ENCODE data around the gene ACD. TPM values are rescaled to one million over a fixed set of nuclear protein-coding genes. Genes with fewer than 3 reads are reported as not detected.

ACD gene
- total and polyA plus RNA-seq, 2 of the 8 experiments (the other 6 are each of a cell fraction or from before 2014, with no cell fraction given): 34.8 to 58.0 TPM

DNA sequence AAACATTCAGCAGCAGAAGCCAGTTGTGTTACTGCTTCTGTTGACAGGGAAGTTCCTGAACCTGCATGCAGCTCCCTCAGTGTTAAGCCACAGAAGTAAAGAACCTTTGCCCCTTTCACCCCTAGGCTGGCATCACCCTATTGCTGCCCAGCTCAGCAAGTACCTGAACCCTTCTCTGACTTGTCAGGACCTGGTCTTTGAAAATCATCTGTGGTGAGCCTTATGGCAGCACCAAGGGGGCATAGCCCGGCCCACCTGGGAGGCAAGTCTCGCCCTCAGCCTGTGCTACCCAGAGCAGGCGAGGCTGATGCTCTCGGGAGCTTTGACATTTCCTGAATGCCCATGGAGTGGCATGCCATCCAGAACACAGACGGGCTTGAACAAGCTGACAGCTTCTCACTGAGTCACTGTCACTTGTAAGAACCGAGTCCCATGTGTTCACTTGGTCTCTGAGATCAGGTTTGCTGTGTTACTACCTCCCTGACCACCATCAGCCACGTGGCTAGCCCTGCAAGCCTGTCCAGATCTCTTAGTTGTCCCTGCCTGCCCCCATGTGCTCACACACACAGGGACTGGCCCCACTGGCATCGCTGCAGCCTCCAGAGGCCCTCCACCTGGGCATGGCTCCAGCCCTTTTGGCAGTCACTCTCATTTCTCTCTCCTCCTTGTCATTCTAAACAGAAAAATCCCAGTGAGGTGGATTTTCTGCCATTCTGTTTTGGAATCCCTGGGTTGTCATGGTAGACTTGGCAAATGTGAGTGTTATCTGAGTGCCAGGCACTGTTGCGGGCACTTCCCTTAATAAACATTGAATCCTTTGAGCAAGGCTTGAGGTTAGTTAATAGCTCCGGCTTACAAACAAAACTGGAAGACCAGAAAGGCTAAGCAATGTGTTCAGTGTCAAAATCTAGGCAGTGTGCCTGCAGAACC lies 18.0 kb downstream of the ACD start:
- H3K4me3 ChIP-seq (ENCODE audit: extremely low read depth in 1 of 4, insufficient read depth in 2 of 4, low read depth in 3 of 4, low read length in 4 of 4): no peak overlapping the region
- no peak overlapping the region for H3K56ac ChIP-seq (replicated peaks; ENCODE audit: insufficient read length, low read depth, low read length)
- no peak overlapping the region for H3K4me2 ChIP-seq (ENCODE audit: insufficient read depth in 1 of 2, low read depth in 2 of 2, low read length in 2 of 2)
- H3K79me2 ChIP-seq (ENCODE audit: control insufficient read depth in 1 of 2, insufficient read depth in 2 of 2, low read length in 2 of 2): no peaks in the 10 kb centered on the region
- peaks cover 0 to 11% (median 6%) of the 10 kb centered on the region in 4 experiments; a peak in 4 of 7 replicates for H3K27me3 ChIP-seq (replicated peaks in 1 of 4; ENCODE audit: control insufficient read depth in 3 of 4, extremely low read depth in 1 of 4, insufficient read depth in 3 of 4, low read length in 3 of 4)
- H3K4ac ChIP-seq (replicated peaks; ENCODE audit: insufficient read length, low read depth, low read length): no peak overlapping the region
- no peak overlapping the region for H3K23ac ChIP-seq (ENCODE audit: insufficient read length)
- no peak for TF ChIP-seq CHD1 (IDR thresholded peaks at IDR 0.05; ENCODE audit: low read depth, low read length)
- no peak for TF ChIP-seq SIX5 (IDR thresholded peaks at IDR 0.05; ENCODE audit: low read depth, low read length)
- no peak for TF ChIP-seq RFX5 (IDR thresholded peaks at IDR 0.05; ENCODE audit: borderline replicate concordance, low read depth, low read length)
- TF ChIP-seq RAD21 (IDR thresholded peaks at IDR 0.05 in 1 of 2, conservative IDR thresholded peaks at IDR 0.05 in 1 of 2; ENCODE audit: low read depth in 2 of 2, low read length in 2 of 2): no peak
- no peak for TF ChIP-seq YY1 (IDR thresholded peaks at IDR 0.05; ENCODE audit: low read depth, low read length)
- ChIA-PET CTCF (ENCODE audit: partially characterized antibody) (interaction anchor here (0.6 to 18.0 kb wide), 18 partner anchors 9 to 201 kb away, joined by 3 to 202 read pairs (median 4); partner anchors contain the start of genes ACD, C16orf86, CTCF and ENKD1), POLR2A (ENCODE audit: partially characterized antibody) (interaction anchor here (0.8 to 4.5 kb wide), 11 partner anchors 44 to 203 kb away, joined by 3 to 27 read pairs (median 3); partner anchors contain the start of gene CTCF)
- no peaks in the 10 kb centered on the region for H3K9me3 ChIP-seq (ENCODE audit: insufficient read depth in 2 of 2, low read depth in 1 of 2, low read length in 1 of 2)
- H3K27ac ChIP-seq (ENCODE audit: low read depth, low read length): no peak overlapping the region
- DNase-seq (ENCODE audit: low read depth in 1 of 2, low spot score in 2 of 2): no peak
- H3K36me3 ChIP-seq (ENCODE audit: control insufficient read depth in 2 of 4, insufficient read depth in 4 of 4, low read length in 3 of 4): peaks cover 4 to 20% (median 12%) of the 10 kb centered on the region in 4 experiments; a peak in 7 of 8 replicates
- H2BK5ac ChIP-seq (ENCODE audit: low read depth, low read length): no peak overlapping the region
- no peak overlapping the region; the same call in 1 of the 2 replicates for H4K8ac ChIP-seq (ENCODE audit: extremely low read depth, insufficient read depth, low read length)
- H3K79me1 ChIP-seq (ENCODE audit: low read depth, low read length): no peaks in the 10 kb centered on the region
- peaks cover 0 to 1% of the 10 kb centered on the region in 2 experiments for H4K20me1 ChIP-seq (replicated peaks in 1 of 2; ENCODE audit: control insufficient read depth in 1 of 2, insufficient read depth in 2 of 2, low read length in 2 of 2)
- H2AFZ ChIP-seq (ENCODE audit: low read length): no peak overlapping the region
- no peak overlapping the region for H2BK120ac ChIP-seq (replicated peaks; ENCODE audit: low read depth, low read length)
- no peak overlapping the region for H2BK12ac ChIP-seq (ENCODE audit: low read depth, low read length)
- no peak for FAIRE-seq
- peaks cover 6% of the 10 kb centered on the region; the same call in 1 of the 2 replicates for H3K23me2 ChIP-seq (ENCODE audit: low read depth, low read length)
- H4K91ac ChIP-seq (replicated peaks; ENCODE audit: insufficient read length, low read length): no peak overlapping the region
- WGBS, 2 experiments (ENCODE audit: extremely low coverage in 1 of 2, insufficient coverage in 1 of 2, insufficient read length in 1 of 2, insufficient replicate concordance in 2 of 2, low coverage in 1 of 2, low lambda C conversion rate in 2 of 2, missing lambda C conversion rate in 1 of 2): 81% methylated on average over 10 of the region's 10 CpGs; no CpG with 5 or more reads in 1 of the 2 experiments
- H3K9ac ChIP-seq (replicated peaks in 1 of 4; ENCODE audit: extremely low read depth in 1 of 4, low read depth in 3 of 4, low read length in 3 of 4): no peak overlapping the region
- no peak overlapping the region for H2AK5ac ChIP-seq (ENCODE audit: low read depth, low read length)
- peaks cover 0 to 9% (median 2%) of the 10 kb centered on the region in 4 experiments; a peak in 5 of 7 replicates for H3K4me1 ChIP-seq (replicated peaks in 1 of 4; ENCODE audit: control insufficient read depth in 3 of 4, insufficient read depth in 4 of 4, low read length in 3 of 4)
- H2BK15ac ChIP-seq (ENCODE audit: low read length): no peak overlapping the region
- H4K5ac ChIP-seq (ENCODE audit: insufficient read length, low read depth, low read length): no peak overlapping the region
- H2BK20ac ChIP-seq (ENCODE audit: low read length): 0 out of 2 replicates have a peak overlapping the region, but pooled peaks have one; percentile 13
- no peak overlapping the region for H3K18ac ChIP-seq (ENCODE audit: extremely low read depth, low read length)
- H3K14ac ChIP-seq (ENCODE audit: insufficient read length): no peak overlapping the region
